Skeletal muscle satellite cell (primary cell): ENCODE results near the gene ERV3-1.
A peak's percentile ranks its signal among the peaks of the same experiment; 100 is the strongest.
"Not testable (repeated sequence)": the region's sequence is repeated elsewhere in the genome, so short reads cannot be mapped to it uniquely, and the experiment has no call there.

Source experiments
- H3K27me3 ChIP-seq: 2 replicates; pipeline ENCODE4 v1.7.0; 2013; ENCODE audit warnings: low read length; ENCODE audit not compliant: control insufficient read depth, insufficient read depth
- H3K36me3 ChIP-seq: 2 replicates; pipeline ENCODE4 v1.7.0; 2013; ENCODE audit warnings: mild to moderate bottlenecking, control low read depth, low read length; ENCODE audit not compliant: insufficient read depth
- H3K4me1 ChIP-seq: 2 replicates; pipeline ENCODE4 v1.7.0; 2013; ENCODE audit warnings: low read length; ENCODE audit not compliant: control insufficient read depth, insufficient read depth
- H3K4me2 ChIP-seq: 2 replicates; pipeline ENCODE4 v1.7.0; 2013; ENCODE audit warnings: mild to moderate bottlenecking, low read length
- H3K4me3 ChIP-seq: 2 replicates; pipeline ENCODE4 v1.7.0; 2013; ENCODE audit warnings: low read length
- H3K9ac ChIP-seq: 2 replicates; pipeline ENCODE4 v1.7.0; 2013; ENCODE audit warnings: mild to moderate bottlenecking, low read depth, low read length, moderate library complexity
- H3K9me3 ChIP-seq: replicated peaks from 2 replicates; pipeline ENCODE4 v1.7.0; 2013; ENCODE audit warnings: mild to moderate bottlenecking, control low read depth, low read length

The ERV3-1 gene

GRCh38 chr7:65034120-65034782 lies 27.8 kb upstream of the ERV3-1 start:
- not testable (repeated sequence) for H3K27me3 ChIP-seq, H3K4me2 ChIP-seq, H3K9ac ChIP-seq, H3K4me3 ChIP-seq, H3K4me1 ChIP-seq, H3K9me3 ChIP-seq, H3K36me3 ChIP-seq

- H3K4me1 ChIP-seq, H3K36me3 ChIP-seq, H3K4me2 ChIP-seq, H3K27me3 ChIP-seq, H3K9ac ChIP-seq, H3K4me3 ChIP-seq, H3K9me3 ChIP-seq: not testable (repeated sequence)
Observed at GRCh38 chr7:65033391-65033790, 26.9 kb upstream of the ERV3-1 start.

- not testable (repeated sequence) for H3K9ac ChIP-seq, H3K4me1 ChIP-seq, H3K27me3 ChIP-seq, H3K9me3 ChIP-seq, H3K4me3 ChIP-seq, H3K36me3 ChIP-seq, H3K4me2 ChIP-seq
Observed at GRCh38 chr7:65025023-65025422, 18.5 kb upstream of the ERV3-1 start.

GRCh38 chr7:65020978-65021377 lies 14.5 kb upstream of the ERV3-1 start:
- not testable (repeated sequence) for H3K4me2 ChIP-seq, H3K9me3 ChIP-seq, H3K4me3 ChIP-seq, H3K4me1 ChIP-seq, H3K36me3 ChIP-seq, H3K9ac ChIP-seq, H3K27me3 ChIP-seq

GRCh38 chr7:65009881-65010280 lies 3.4 kb upstream of the ERV3-1 start:
- H3K4me3 ChIP-seq, H3K4me2 ChIP-seq, H3K9ac ChIP-seq, H3K4me1 ChIP-seq, H3K9me3 ChIP-seq, H3K27me3 ChIP-seq, H3K36me3 ChIP-seq: not testable (repeated sequence)

GRCh38 chr7:65009394-65009793 lies 2.9 kb upstream of the ERV3-1 start:
- not testable (repeated sequence) for H3K4me3 ChIP-seq, H3K27me3 ChIP-seq, H3K9ac ChIP-seq, H3K9me3 ChIP-seq, H3K4me2 ChIP-seq, H3K4me1 ChIP-seq, H3K36me3 ChIP-seq

- H3K4me1 ChIP-seq, H3K4me2 ChIP-seq, H3K9ac ChIP-seq, H3K36me3 ChIP-seq, H3K27me3 ChIP-seq, H3K4me3 ChIP-seq, H3K9me3 ChIP-seq: not testable (repeated sequence)
Observed at GRCh38 chr7:65007036-65007435, 549 bp upstream of the ERV3-1 start.

- Histone ChIP-seq H3K27me3 (no peaks in the 10 kb centered on the region), H3K9me3 (no peaks in the 10 kb centered on the region), H3K4me2 (peak overlapping the region; percentile 82), H3K4me3 (no peak overlapping the region), H3K4me1 (peaks cover 7% of the 10 kb centered on the region), H3K36me3 (peaks cover 11% of the 10 kb centered on the region), H3K9ac (no peak overlapping the region)
Observed at GRCh38 chr7:65004575-65004974, 1.9 kb downstream of the ERV3-1 start.

- H3K4me1 ChIP-seq = peaks cover 7% of the 10 kb centered on the region
- no peak overlapping the region for H3K9ac ChIP-seq
- peaks cover 6% of the 10 kb centered on the region for H3K9me3 ChIP-seq
- no peaks in the 10 kb centered on the region for H3K27me3 ChIP-seq
- H3K4me2 ChIP-seq = no peak overlapping the region
- no peak overlapping the region for H3K4me3 ChIP-seq
- peaks cover 22% of the 10 kb centered on the region for H3K36me3 ChIP-seq
Observed at GRCh38 chr7:65002972-65003585, 3.4 kb downstream of the ERV3-1 start.

GRCh38 chr7:65001291-65001814 lies 5.1 kb downstream of the ERV3-1 start:
- H3K4me2 ChIP-seq = no peak overlapping the region
- peaks cover 8% of the 10 kb centered on the region for H3K9me3 ChIP-seq
- H3K27me3 ChIP-seq = no peaks in the 10 kb centered on the region
- no peak overlapping the region for H3K9ac ChIP-seq
- H3K4me3 ChIP-seq = no peak overlapping the region
- H3K4me1 ChIP-seq = peaks cover 7% of the 10 kb centered on the region
- peaks cover 22% of the 10 kb centered on the region for H3K36me3 ChIP-seq

- peaks cover 22% of the 10 kb centered on the region for H3K36me3 ChIP-seq
Observed at GRCh38 chr7:64999165-65000004, 7.1 kb downstream of the ERV3-1 start.

More at GRCh38 chr7:64999165-65000004, 7.1 kb downstream of the ERV3-1 start:
- no peak overlapping the region for H3K4me2 ChIP-seq
- H3K9ac ChIP-seq = no peak overlapping the region
- H3K4me1 ChIP-seq = no peaks in the 10 kb centered on the region
- no peaks in the 10 kb centered on the region for H3K27me3 ChIP-seq
- peaks cover 14% of the 10 kb centered on the region for H3K9me3 ChIP-seq
- H3K4me3 ChIP-seq = no peak overlapping the region
